NCI-H82 treated with DMSO at 0.1 percent for 48 hours (cell line): ENCODE results near the gene TNFRSF4.

Experiments used
- DNase-seq: peaks from one replicate; lab custom pipeline; 2025; ENCODE audit not compliant: unreplicated experiment; lab: John Stamatoyannopoulos, UW

TNFRSF4 gene

DNA sequence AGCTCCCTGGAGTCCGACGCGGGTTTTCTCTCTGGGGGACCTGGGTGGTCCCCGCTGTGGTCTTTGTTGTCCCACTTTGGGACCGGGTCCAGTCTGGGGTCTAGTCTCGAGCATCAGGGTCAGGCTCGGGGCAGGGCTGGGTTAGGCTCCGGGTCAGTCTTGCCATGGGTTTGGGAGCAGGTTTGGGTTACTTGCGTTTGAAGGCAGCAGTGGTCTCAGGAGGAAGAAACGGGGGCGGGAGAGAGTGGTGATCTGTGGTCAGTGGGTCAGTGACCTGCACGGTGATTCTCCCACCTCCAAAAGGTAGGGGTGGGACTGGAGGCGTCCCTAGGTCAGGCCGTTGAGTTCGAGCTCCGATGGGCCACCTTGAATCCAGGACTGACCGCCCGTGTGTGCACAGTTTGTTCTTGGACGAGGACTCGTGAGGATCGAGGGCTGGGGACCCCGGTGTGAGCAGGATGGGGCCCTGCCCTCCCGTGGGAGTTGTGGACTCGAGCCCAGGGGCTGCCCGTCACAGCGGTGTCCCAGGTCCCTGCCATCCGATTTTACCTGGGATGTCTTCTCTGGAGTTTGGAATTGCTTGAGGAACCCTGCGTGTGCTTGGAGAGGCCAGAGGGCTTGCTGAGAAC, 20.3 kb upstream of the TNFRSF4 start:
- DNase-seq, result no peak

DNA sequence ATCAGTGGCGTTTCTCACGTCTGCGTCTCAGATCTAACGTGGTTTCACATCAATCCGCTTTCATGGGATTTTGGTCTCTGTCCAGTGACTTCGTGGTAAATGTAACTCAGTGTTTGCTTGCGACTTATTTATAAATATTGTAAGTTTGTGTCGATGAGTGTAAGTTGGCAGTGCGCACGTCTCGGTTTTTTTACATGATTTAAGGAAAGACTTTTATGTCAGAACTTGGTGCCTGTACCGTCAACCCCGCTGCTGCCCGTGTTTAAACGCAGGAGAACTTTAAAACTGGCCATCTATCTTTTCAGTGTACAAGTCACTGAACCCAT, 19.6 kb upstream of the TNFRSF4 start:
- DNase-seq, result no peak

DNA sequence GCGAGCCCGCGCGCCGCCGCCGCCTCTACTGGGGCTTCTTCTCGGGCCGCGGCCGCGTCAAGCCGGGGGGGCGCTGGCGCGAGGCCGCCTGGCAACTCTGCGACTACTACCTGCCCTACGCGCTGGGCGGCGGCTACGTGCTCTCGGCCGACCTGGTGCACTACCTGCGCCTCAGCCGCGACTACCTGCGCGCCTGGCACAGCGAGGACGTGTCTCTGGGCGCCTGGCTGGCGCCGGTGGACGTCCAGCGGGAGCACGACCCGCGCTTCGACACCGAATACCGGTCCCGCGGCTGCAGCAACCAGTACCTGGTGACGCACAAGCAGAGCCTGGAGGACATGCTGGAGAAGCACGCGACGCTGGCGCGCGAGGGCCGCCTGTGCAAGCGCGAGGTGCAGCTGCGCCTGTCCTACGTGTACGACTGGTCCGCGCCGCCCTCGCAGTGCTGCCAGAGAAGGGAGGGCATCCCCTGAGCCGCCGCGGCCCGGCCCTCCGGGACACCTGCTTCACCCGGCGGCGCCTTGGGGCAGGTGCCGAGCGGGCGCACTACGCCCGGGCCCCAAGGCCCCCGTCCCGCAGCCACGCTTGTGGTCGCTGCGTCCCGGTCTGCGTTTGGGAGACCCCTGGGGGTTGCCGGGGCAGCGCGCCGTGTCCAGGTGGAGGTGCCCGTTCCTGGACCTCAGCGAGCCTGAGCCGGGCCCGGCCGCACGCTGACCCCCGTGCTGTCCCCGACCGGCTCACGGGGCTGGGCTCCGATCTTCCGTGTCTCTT, 19.0 kb upstream of the TNFRSF4 start:
- no peak for DNase-seq

DNA sequence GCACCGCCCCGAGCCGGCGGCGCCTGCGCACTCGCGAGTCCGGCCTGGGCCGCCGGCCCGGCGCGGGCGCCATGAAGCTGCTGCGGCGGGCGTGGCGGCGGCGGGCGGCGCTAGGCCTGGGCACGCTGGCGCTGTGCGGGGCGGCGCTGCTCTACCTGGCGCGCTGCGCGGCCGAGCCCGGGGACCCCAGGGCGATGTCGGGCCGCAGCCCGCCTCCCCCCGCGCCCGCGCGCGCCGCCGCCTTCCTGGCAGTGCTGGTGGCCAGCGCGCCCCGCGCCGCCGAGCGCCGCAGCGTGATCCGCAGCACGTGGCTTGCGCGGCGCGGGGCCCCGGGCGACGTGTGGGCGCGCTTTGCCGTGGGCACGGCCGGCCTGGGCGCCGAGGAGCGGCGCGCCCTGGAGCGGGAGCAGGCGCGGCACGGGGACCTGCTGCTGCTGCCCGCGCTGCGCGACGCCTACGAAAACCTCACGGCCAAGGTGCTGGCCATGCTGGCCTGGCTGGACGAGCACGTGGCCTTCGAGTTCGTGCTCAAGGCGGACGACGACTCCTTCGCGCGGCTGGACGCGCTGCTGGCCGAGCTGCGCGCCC, 18.3 kb upstream of the TNFRSF4 start, which contains the start of gene B3GALT6:
B3GALT6 (plus strand) TSS at position 30 of the 588 bp plus-strand sequence; CDS start at position 72, 42 bp downstream.
- DNase-seq, result no peak

DNA sequence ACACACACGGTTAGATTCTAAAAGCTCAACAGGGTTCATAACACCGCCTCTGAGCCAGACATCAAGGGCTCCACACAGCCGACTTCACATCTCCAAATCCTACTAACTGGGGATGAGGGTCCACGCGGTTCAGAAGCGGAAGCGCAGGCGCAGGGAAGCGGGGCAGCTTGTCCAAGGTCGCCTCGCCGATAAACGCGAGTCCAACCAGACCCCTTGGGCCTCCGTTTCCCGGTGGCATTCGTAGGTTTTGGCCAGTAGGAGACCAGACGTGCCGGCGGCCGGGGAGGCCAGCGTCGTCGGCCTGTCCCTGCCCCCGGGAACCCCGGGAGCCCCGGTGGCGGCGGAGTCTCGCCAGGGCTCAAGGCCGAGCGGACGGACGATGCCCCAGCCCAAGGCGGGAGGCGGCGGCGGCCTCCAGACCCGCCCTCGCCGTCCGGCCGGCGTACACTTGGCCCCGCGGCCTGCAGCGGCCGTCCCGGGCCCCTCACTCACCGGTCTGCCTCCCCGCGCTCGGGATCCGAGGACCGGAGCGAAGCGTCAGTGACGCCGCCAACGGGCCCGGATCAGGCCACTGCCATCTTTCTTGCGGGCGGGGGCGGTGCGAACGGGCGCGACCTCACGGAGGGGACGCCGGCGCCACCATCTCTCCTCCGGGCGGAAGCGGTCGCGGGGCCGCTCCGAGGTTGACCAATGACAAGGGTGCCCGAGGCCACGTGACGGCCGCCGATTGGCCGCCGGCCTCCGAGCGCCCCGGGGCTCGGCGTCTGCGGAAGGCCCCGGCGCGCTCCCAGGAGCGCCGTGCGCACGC, 17.7 kb upstream of the TNFRSF4 start, which contains the start of gene SDF4:
SDF4 (minus strand) TSS at position 602 of the 808 bp plus-strand sequence. CDS start 3,229 bp downstream, outside the sequence.
- peak; percentile 83 for DNase-seq

DNA sequence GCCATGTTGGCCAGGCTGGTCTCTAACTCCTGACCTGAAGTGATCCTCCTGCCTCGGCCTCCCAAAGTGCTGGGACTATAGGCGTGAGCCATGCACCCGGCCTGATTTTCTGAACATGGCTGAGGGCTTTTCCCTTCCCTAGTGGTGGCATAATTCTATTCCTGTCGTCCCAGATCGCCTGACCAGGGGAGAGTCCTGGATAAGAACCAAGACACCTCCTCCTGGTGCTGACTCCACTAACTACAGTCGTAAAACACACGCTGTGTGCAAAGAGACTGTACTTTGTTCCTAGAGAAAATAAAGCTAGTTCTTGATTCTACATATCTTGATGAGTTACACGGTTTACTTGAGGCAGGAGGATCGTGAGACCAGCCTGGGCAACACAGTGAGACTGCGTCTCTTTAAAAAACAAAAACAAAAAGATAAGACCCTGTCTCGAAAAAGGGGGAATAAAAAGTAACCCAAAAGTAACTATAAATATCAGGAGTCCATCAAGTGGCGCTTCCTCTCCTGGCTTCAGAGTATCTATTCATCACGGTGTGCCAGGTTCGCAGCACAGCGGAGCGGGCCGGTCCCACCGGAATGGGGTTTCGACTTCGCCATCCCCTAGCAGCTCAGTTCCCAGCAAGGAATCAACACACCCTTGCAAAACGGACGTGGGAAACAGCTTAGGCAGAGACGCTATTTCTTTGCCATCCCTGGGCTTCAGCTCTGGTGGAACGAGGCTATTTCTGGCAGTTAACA, 16.9 kb upstream of the TNFRSF4 start:
- no peak for DNase-seq

DNA sequence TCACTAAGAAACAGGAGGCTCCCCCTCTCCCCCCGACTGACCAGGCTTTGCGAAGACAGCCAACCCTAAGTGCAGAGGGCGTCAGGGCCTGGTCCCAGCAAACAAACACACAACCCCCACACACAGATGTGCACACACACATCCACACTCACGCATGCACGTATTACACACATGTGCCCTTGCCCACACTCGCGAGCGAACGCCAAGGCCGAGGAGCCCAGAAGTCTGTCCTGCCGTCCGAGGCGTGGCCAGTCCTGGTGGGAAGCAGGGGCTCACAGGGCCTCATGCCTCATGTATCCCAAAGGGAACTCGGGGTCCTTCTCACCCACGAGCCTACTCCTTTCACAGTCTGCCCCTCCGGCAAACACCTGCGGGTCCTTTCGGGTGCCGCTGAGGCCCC, 15.8 kb upstream of the TNFRSF4 start:
- DNase-seq, result no peak

DNA sequence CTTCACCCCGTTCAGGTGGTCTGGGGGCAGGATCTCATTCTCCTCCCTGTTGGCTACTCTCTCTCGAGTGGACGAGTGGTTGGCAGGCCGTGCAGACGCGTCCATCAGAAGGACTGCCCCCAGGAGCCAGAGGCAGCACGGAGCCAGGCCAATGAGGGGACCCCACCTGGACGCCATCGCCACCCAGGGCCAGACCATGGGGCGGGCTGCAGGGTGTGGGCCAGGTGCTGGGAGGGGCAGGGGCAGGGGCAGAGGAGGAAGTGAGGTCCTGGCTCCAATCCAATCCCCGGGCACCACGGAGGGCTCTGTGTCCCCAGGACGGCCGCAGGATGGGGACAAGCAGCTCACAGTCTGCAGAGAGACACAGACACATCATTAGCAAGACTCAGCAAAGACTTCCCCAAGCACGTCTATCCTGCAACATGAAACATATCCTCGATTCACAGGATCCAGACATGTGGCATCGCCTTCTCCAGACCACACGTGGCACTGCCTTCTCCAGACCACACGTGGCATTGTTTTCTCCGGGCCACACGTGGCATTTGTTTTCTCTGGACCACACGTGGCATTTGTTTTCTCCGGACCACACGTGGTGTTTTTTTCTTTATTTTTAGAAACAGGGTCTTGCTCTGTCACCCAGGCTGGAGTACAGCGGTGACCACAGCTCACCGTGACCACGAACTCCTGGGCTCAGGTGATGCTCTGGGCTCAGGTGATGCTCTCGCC, 14.8 kb upstream of the TNFRSF4 start:
- DNase-seq, result no peak

DNA sequence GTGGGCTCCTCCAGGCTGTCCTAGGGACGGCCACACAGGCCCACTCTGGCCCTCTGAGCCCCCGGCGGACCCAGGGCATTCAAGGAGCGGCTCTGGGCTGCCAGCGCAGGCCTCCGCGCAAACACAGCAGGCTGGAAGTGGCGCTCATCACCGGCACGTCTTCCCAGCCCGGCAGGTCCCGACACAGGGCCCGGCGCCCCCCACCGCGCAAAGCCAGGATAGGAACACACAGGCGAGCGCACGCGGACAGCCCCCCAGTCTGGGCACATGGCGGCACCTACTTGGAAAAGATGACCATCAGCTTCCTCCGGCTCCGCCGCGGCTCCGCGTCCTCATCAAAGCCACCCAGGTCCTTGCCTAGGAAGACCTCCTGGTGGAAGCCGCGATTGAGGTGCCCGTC, 14.2 kb upstream of the TNFRSF4 start:
- no peak for DNase-seq

DNA sequence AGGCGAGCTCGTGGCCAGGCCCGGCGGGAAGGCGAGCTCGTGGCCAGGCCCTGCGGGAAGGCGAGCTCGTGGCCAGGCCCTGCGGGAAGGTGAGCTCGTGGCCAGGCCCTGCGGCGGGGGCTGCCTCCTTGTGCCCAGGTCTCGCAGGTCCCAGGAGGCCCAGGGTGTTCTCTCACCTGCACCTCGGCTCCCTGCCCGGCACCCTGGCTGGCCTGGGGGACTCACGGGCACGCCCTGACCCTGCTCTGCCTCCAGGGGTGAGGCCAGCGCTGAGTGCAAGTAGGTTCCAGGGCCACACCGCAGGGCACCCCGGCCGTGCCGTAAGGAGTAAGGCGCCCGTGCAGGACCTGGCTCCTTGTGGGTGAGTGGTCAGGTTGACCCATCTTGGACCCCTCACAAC, 13.4 kb upstream of the TNFRSF4 start:
- DNase-seq, result no peak

DNA sequence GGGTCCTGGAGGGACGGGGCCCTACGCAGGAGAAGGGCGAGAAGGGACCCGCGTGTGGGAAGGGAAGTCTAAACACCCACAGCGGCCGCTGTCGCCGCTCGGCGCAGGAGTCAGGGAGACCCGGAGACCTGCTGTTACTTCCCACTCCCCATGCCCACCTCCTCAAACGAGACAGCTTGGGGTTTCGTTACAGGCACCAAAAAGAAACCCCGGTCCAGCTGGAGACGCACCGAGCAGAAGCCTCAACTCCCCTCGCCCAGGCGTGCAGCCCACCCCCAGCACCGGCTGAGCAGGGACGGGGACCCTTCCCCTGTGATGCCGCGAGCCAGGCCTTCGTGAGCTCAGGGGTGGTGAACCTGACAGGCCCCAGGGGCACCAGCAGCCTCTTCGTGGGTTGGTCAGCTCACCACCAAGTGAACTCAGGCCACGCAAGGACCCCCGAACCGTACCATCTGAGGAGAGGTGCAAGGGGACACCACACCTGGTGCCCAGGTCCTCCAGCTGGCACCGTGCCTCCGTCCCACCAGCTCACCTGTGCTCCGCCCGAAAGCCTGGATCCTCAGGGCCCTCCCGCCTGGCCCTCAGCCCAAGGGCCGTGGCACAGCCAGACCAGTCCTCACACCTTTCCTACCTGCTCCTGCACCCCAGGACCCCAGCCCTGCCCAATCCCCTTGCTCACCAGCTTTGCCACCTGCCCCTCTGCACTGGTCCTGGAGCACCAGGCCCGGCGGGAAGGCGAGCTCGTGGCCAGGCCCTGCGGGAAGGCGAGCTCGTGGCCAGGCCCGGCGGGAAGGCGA, 12.8 kb upstream of the TNFRSF4 start:
- no peak for DNase-seq

DNA sequence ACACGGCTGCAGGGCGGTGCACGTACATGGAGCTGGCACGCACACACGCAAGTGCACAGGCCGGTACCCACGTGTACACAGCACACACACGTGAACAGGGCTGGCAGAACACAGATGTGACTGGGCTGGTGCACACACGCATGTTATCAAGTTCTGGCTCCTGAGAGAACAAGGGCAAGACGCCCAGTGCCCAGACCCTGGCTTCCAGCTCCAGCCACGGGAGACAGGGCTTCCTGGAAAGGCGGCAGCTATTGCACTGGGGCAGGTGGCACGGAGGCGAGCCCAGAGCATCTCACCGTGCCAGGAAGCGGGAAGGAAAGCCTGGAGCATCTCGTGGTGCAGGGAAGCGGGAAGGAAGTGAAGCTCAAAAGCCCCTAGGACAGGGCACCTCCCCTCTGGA, 12.0 kb upstream of the TNFRSF4 start:
- no peak for DNase-seq

DNA sequence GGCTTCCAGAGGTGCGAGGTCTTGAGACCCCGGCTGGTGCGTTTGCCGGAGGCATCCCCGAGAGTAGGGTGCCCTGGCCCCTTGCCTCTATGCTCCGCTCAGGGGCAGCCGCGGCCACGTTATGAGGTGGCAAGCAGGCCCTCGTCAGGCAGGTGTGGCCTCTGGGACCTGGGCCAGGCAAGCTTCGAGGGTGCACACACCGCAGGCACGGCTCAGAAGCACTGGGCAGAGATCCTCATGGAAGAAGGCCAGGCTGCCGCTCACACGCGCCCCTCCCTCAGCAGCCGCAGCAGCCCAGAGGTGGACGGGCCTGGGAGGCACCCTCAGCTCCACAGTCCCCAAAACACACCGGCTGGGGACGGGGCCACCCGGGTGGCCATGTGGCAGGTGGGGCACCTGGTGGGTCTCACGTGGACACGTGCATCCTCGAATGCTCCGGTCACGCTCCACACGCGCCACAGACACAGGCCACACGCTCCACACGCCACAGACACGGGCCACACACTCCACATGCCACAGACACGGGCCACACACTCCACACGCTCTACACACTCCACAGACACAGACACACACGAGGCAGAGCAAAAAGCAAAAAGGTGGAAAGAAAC, 11.4 kb upstream of the TNFRSF4 start:
- no peak for DNase-seq

DNA sequence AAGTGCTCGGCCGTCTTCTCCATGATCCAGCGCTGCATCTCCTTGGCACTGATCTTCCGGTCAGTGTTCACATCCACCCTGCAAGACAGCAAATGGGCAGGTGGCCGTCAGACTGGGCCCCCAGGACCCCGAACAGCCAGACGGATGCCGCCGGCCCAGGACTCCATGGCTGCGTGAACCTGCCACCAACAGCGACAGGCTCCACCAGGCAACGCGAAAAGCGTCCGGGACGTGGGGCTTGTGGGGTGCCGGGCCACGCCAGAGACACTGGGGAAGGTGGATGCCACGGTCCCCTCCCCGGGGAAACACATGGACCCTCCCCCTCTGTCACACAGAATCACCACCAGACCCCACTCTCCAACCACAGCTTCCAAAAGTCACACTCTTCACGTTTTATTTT, 9.9 kb upstream of the TNFRSF4 start:
- DNase-seq, result no peak

DNA sequence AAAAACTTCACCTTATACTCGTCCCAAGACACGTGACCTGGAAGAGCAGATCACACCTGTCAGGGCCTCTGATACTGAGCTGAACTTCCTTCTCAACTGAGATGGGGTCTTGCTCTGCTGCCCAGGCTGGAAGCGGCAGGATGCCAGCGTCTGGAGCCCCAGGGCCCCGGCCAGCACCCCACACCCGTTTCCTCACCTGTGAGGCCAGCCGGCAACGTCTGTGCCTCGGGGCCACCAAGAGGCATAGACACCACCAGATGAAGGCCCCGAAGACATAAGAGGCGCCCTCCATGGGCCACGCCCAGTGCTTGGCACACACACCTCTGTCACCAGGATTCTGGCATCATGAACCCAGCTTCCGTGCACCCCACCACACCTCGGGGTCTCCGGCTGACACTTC, 9.4 kb upstream of the TNFRSF4 start:
- DNase-seq, result no peak

DNA sequence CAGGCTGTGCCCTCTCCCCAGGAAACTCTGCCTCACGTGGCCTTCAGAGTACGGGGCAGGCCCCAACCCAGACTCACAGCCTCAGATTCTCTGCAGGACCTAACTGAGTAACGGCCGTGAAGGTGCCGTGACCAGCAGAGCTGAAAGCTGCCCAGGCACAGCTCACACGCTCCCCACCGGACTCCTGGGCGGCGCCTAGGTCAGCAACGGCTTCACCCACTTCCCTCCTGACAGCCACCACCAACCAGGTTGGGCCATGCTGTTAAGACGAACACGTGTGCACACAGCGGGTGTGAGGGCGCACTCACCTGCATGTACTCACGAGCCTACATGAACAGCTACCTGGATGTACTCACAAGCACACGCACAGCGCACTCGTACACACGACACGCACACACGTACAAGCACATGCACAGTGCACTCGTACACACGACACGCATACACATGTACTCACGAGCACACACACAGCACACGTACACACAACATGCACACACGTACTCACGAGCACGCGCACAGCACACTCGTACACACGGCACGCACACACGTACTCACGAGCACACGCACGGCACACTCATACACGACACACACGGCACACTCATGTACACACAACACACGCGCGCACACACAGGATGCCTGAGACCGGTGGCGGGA, 8.7 kb upstream of the TNFRSF4 start:
- DNase-seq, result no peak

DNA sequence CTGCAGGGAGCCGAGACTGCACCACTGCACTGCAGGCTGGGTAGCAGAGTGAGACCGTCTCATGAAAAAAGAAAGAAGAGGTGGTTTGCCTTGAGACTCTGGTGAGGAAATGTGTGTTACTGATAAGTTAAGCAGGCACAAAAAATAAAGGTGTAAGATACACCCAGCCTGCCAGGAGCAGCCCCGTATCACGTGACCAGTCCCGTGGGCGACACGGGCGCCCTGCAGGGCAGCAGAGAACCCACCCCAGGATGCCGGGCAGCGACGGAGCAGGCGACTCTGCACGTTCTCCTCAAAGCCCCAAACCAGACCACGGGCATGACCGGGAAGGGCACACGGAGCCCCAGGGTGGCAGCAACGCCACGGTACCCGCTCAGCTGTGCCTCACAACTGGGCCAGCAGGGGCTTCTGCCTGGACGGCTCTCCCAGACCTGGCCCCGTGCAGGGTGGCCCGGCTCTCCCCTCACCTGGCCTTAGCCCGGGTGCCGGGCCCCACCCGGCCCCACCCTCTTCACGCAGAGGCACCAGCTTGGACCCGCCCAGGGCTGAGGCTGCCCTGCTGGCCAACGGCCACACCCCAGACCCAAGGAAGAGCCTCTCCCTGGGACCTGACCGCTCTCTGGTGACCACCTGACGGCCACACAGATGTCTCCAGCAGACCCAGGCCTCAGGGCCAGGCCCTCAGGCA, 8.1 kb upstream of the TNFRSF4 start:
- no peak for DNase-seq

DNA sequence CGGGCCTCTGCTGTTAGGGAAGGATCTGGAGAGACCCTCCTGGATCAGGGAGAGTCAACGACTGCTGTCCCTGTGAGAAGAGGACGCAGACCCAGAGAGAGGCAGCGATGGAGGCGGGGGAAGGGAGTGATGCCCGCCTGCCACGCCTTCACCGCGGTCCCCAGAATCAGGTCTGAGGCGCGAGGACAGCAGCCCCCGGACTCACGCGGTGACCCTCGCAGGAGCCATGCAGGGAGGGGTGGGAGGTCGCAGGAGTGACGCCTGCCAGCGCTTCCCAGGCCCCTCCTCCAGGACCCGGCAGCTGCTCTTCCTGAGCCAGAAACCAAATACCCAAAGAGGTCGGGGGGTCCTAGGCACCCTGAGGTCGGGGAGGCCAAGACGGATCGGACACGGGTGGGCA, 6.2 kb upstream of the TNFRSF4 start:
- DNase-seq, result no peak
